Measurements from ENCODE around the gene CHIT1.
A peak's percentile ranks its signal among the peaks of the same experiment; 100 is the strongest.
"Not testable (repeated sequence)": the region's sequence is repeated elsewhere in the genome, so short reads cannot be mapped to it uniquely, and the experiment has no call there.

CHIT1 gene

DNA sequence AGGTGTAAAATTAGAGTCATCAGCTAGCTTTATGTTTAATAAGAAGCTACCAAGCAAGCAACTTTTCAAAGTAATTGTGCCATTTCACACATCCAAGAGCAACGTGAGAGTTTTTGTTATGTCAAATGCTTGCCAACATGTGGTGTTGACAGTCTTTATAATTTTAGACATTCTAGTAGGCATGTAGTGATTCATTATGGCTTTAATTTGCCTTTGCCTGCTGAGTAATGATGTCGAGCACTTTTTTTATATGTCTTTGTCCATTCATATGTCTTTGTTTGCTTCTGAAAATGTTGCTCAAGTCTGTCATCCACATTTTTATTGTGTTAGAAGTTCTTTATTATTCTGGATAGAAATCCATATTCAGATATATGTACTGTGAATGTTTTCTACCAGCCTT is 21.4 kb upstream of the CHIT1 start:
- Histone ChIP-seq H3K27me3 (ENCODE audit: low read depth) (peaks cover 23% of the 10 kb centered on the region), H3K4me3 (no peak overlapping the region), H3K4me1 (no peaks in the 10 kb centered on the region; the same call in none of the 2 replicates), H3K36me3 (replicated peaks) (no peaks in the 10 kb centered on the region), H3K9me3 (no peaks in the 10 kb centered on the region)
- in situ Hi-C loops (cut with MboI; ENCODE audit: low sequenced_read_pairs): no loop called here
- no peak for DNase-seq (ENCODE audit: low spot score in 2 of 2)

DNA sequence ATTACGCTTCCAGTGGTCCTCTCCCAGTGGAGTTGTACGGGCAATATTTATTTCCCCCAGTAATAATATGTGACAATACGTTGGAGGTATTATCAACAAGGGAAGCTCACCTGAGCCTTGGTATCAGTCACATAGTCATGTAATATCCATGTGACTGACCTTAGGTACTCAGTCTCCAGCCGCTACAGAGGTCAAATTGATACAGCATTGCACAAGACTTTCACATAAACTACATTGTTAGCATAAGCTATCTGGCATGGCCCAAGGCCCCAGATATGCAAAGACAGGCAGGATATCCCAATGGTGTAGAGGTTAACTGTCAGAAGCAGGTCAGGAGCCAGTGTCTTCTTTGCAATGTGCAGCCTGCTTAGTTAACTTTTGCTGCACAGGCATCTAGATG is 15.3 kb upstream of the CHIT1 start:
- Histone ChIP-seq H3K4me3 (no peak overlapping the region), H3K4me1 (no peaks in the 10 kb centered on the region), H3K27me3 (ENCODE audit: low read depth) (no peaks in the 10 kb centered on the region), H3K9me3 (no peaks in the 10 kb centered on the region), H3K36me3 (replicated peaks) (no peaks in the 10 kb centered on the region)
- in situ Hi-C loops (cut with MboI; ENCODE audit: low sequenced_read_pairs): no loop called here
- no peak for DNase-seq (ENCODE audit: low spot score in 2 of 2)

DNA sequence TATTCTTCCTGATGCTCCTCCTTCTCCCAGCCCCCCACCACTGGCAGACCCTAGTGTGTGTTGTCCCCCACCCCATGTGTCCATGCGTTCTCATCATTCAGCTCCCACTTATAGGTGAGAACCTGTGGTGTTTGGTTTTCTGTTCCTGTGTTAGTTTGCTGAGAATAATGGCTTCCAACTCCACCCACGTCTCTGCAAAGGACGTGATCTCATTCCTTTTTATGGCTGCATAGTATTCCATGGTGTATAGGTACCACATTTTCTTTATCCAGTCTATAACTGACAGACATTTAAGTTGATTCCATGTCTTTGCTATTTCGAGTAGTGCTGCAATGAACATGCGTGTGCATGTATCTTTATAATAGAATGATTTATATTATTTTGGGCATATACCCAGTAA is 12.2 kb upstream of the CHIT1 start:
- H3K4me3 ChIP-seq; H3K4me1 ChIP-seq; DNase-seq (ENCODE audit: low spot score in 2 of 2); in situ Hi-C loops (cut with MboI; ENCODE audit: low sequenced_read_pairs); H3K36me3 ChIP-seq (replicated peaks); H3K9me3 ChIP-seq; H3K27me3 ChIP-seq (ENCODE audit: low read depth): not testable (repeated sequence)

GRCh38 chr1:203239526-203240305 is 10.2 kb upstream of the CHIT1 start:
- Histone ChIP-seq H3K27me3 (ENCODE audit: low read depth) (no peaks in the 10 kb centered on the region), H3K36me3 (replicated peaks) (no peaks in the 10 kb centered on the region), H3K9me3 (peaks cover 8% of the 10 kb centered on the region), H3K4me3 (no peak overlapping the region), H3K4me1 (no peaks in the 10 kb centered on the region)
- in situ Hi-C loops (cut with MboI; ENCODE audit: low sequenced_read_pairs): no loop called here
- no peak for DNase-seq (ENCODE audit: low spot score in 2 of 2)

DNA sequence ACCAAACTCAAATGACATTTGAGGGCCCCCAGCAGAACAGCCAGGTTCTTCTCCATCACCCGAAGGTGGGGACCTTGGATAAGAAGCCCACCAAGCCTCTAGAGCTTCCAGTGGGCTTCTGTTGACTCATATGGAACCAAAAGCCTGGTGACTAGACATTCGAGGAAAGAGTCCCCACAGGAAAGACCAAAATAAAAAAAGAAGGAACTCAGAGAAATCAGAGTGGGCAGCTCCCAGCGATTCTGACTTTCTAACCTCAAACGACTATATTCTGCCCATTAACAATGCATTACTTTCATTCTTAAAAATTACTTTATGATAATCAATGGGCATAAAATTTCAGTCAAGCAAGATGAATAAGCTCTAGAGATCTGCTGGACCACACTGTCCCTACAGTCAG is 9.6 kb upstream of the CHIT1 start:
- Histone ChIP-seq H3K4me1 (no peaks in the 10 kb centered on the region), H3K9me3 (peaks cover 10% of the 10 kb centered on the region), H3K4me3 (no peak overlapping the region), H3K36me3 (replicated peaks) (no peaks in the 10 kb centered on the region), H3K27me3 (ENCODE audit: low read depth) (no peaks in the 10 kb centered on the region)
- no peak for DNase-seq (ENCODE audit: low spot score in 2 of 2)
- in situ Hi-C loops (cut with MboI; ENCODE audit: low sequenced_read_pairs): no loop called here

DNA sequence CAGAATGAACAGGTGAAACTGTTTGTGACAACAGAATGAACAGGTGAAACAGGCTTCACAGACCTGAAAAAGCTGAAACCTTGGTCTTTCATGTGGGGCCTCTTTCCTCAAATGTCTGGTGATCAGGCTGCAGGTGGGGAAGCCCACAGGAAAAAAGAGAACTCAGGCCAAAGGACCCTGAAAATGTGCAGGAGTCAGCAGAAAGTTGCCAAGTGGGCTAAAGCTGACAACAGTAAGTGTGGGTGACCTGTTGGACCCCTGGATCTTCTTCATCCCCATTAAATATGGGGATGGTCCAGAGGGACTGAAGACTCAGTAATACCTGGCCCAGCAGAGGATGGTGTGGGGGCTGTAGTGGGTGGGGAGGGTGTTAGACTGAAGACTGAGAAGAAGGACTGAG is 9.1 kb upstream of the CHIT1 start:
- Histone ChIP-seq H3K27me3 (ENCODE audit: low read depth) (no peaks in the 10 kb centered on the region), H3K4me1 (no peaks in the 10 kb centered on the region), H3K4me3 (no peak overlapping the region), H3K36me3 (replicated peaks) (no peaks in the 10 kb centered on the region), H3K9me3 (peaks cover 10% of the 10 kb centered on the region)
- DNase-seq (ENCODE audit: low spot score in 2 of 2): no peak
- in situ Hi-C loops (cut with MboI; ENCODE audit: low sequenced_read_pairs): no loop called here

- H3K36me3 ChIP-seq (replicated peaks); H3K4me3 ChIP-seq; DNase-seq (ENCODE audit: low spot score in 2 of 2); H3K27me3 ChIP-seq (ENCODE audit: low read depth); in situ Hi-C loops (cut with MboI; ENCODE audit: low sequenced_read_pairs); H3K9me3 ChIP-seq; H3K4me1 ChIP-seq: not testable (repeated sequence)
Observed at GRCh38 chr1:203234901-203235300, 5.4 kb upstream of the CHIT1 start.

- in situ Hi-C loops (cut with MboI; ENCODE audit: low sequenced_read_pairs): no loop called here
- Histone ChIP-seq H3K4me1 (no peaks in the 10 kb centered on the region), H3K27me3 (ENCODE audit: low read depth) (peaks cover 15% of the 10 kb centered on the region), H3K9me3 (no peaks in the 10 kb centered on the region), H3K4me3 (no peak overlapping the region), H3K36me3 (replicated peaks) (no peaks in the 10 kb centered on the region)
- no peak for DNase-seq (ENCODE audit: low spot score in 2 of 2)
Observed at GRCh38 chr1:203228670-203229069, 803 bp downstream of the CHIT1 start.

- Histone ChIP-seq H3K4me3 (no peak overlapping the region), H3K9me3 (no peaks in the 10 kb centered on the region), H3K36me3 (replicated peaks) (no peaks in the 10 kb centered on the region), H3K27me3 (ENCODE audit: low read depth) (peaks cover 23% of the 10 kb centered on the region), H3K4me1 (no peaks in the 10 kb centered on the region)
- DNase-seq (ENCODE audit: low spot score in 2 of 2): no peak
- in situ Hi-C loops (cut with MboI; ENCODE audit: low sequenced_read_pairs): no loop called here
Observed at GRCh38 chr1:203227371-203228083, 1.9 kb downstream of the CHIT1 start.

- in situ Hi-C loops (cut with MboI; ENCODE audit: low sequenced_read_pairs): no loop called here
- DNase-seq (ENCODE audit: low spot score in 2 of 2): no peak
- Histone ChIP-seq H3K36me3 (replicated peaks) (no peaks in the 10 kb centered on the region), H3K9me3 (no peaks in the 10 kb centered on the region), H3K27me3 (ENCODE audit: low read depth) (peaks cover 23% of the 10 kb centered on the region), H3K4me1 (no peaks in the 10 kb centered on the region), H3K4me3 (no peak overlapping the region)
Observed at GRCh38 chr1:203225071-203225470, 4.4 kb downstream of the CHIT1 start.

GRCh38 chr1:203223012-203223775 is 6.3 kb downstream of the CHIT1 start:
- Histone ChIP-seq H3K4me3 (no peak overlapping the region), H3K27me3 (ENCODE audit: low read depth) (peaks cover 27% of the 10 kb centered on the region), H3K4me1 (no peaks in the 10 kb centered on the region), H3K9me3 (no peaks in the 10 kb centered on the region), H3K36me3 (replicated peaks) (no peaks in the 10 kb centered on the region)
- no peak for DNase-seq (ENCODE audit: low spot score in 2 of 2)
- in situ Hi-C loops (cut with MboI; ENCODE audit: low sequenced_read_pairs): no loop called here

DNA sequence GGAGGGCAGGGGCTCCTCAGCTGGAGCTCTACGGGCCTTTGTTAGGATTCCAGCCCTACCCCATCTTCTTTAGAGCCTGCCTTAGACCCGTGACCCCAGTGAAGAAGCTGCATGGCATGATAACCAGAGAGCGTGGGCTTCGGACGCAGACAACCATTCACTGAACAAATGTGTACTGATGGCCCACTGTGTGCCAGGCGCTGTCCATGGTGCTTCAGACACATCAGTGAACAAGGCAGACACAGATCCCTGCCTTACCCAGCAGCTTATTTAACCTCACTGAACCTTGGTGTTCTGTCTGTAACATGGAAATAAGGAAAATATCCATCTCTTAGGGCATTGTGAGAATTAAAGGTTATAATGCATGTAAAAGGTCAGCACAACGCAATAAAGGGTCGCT is 9.5 kb downstream of the CHIT1 start:
- Histone ChIP-seq H3K36me3 (replicated peaks) (no peaks in the 10 kb centered on the region), H3K4me3 (no peak overlapping the region), H3K4me1 (no peaks in the 10 kb centered on the region), H3K9me3 (no peaks in the 10 kb centered on the region), H3K27me3 (ENCODE audit: low read depth) (peaks cover 36% of the 10 kb centered on the region)
- in situ Hi-C loops (cut with MboI; ENCODE audit: low sequenced_read_pairs): loop anchor here (5.0 kb wide), 2 partner anchors 103 to 183 kb away; no protein-coding TSS in a partner anchor
- peak in 1 of 2 experiments; percentile 26 for DNase-seq (ENCODE audit: low spot score in 2 of 2)

DNA sequence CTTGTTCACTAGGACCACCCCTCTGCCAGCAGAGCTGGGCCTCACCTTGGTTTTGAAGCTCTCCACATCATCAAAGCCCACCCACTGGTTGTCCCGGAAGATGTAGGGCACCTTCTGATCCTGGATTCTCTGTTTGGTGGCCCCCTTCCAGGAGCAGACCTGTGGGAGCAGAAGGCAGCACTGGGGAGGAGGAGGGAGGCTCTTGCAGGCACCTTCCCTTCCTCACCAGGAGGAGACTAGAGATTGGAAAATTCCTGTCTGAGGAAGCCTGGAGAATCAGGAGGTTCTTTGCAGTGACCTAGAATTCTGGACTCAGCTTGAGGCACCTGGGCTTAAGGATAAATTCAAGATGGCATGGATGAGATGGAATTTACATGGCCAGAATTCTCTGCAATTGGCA is 10.3 kb downstream of the CHIT1 start:
- in situ Hi-C loops (cut with MboI; ENCODE audit: low sequenced_read_pairs): loop anchor here (5.0 kb wide), 2 partner anchors 102 to 182 kb away; no protein-coding TSS in a partner anchor
- no peak for DNase-seq (ENCODE audit: low spot score in 2 of 2)
- Histone ChIP-seq H3K4me1 (no peaks in the 10 kb centered on the region), H3K9me3 (no peaks in the 10 kb centered on the region), H3K27me3 (ENCODE audit: low read depth) (peaks cover 33% of the 10 kb centered on the region), H3K36me3 (replicated peaks) (no peaks in the 10 kb centered on the region), H3K4me3 (no peak overlapping the region)

DNA sequence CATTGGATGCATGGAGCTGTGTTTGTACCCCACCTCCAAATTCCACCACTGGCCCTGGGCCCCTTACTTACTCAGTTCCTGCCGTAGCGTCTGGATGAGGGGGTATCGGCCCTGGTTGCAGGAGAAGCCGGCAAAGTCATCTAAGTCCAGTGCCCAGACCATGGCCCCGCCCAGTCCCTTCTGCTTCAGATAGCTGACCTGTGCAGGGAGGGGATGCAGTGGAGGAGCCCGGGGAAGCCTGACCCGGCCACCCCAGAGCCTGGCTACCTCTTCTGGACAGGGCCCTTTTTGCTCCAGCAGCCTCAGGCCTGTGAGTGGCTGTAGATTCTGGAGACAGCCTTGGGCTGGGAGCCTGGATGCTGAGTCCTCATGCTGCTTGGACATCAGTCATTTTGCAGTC is 11.8 kb downstream of the CHIT1 start:
- in situ Hi-C loops (cut with MboI; ENCODE audit: low sequenced_read_pairs): loop anchor here (5.0 kb wide), 2 partner anchors 100 to 180 kb away; no protein-coding TSS in a partner anchor
- H3K4me1 ChIP-seq: no peaks in the 10 kb centered on the region
- H3K36me3 ChIP-seq (replicated peaks): no peaks in the 10 kb centered on the region

More for the DNA sequence above, 11.8 kb downstream of the CHIT1 start:
- no peak for DNase-seq (ENCODE audit: low spot score in 2 of 2)
- H3K4me3 ChIP-seq: no peak overlapping the region
- H3K27me3 ChIP-seq (ENCODE audit: low read depth): peaks cover 20% of the 10 kb centered on the region; the same call in 1 of the 2 replicates
- no peaks in the 10 kb centered on the region for H3K9me3 ChIP-seq
